ENCODE data around the gene TTC28. TPM values are rescaled to one million over a fixed set of nuclear protein-coding genes. Genes with fewer than 3 reads are reported as not detected.

The TTC28 gene
- total RNA-seq, 4 donors from 2014 or later = 10.2 to 23.8 (median 13.4) TPM

- 56 to 67% methylated on average over 2 of the region's 2 CpGs for WGBS, 2 donors
- intact Hi-C loops (cut with DNase I; ENCODE audit: low total_unique reads) = no loop called here
- no peak overlapping the region for H3K4me3 ChIP-seq (ENCODE audit: low read depth, poor library complexity, severe bottlenecking)
- TF ChIP-seq POLR2A (IDR thresholded peaks at IDR 0.05) = no peak
- no peak for TF ChIP-seq CTCF (IDR thresholded peaks at IDR 0.05)
- DNase-seq (ENCODE audit: low spot score in 2 of 2) = no peak
These were observed 379.9 kb downstream of the TTC28 start for GRCh38 chr22:28299753-28300152.

- DNase-seq (ENCODE audit: low spot score in 2 of 2) = no peak
- 84 to 93% methylated on average over 3 of the region's 3 CpGs for WGBS, 2 donors
- no peak for TF ChIP-seq POLR2A (IDR thresholded peaks at IDR 0.05)
- no peak for TF ChIP-seq CTCF (IDR thresholded peaks at IDR 0.05)
- no peak overlapping the region for H3K4me3 ChIP-seq (ENCODE audit: low read depth, poor library complexity, severe bottlenecking)
- intact Hi-C loops (cut with DNase I; ENCODE audit: low total_unique reads) = no loop called here
These were observed 380.3 kb downstream of the TTC28 start for GRCh38 chr22:28299309-28299708.

- H3K4me3 ChIP-seq (ENCODE audit: low read depth, poor library complexity, severe bottlenecking) = no peak overlapping the region
- WGBS, 2 donors = 55 to 60% methylated on average over 4 of the region's 4 CpGs
- no peak for DNase-seq (ENCODE audit: low spot score in 2 of 2)
- intact Hi-C loops (cut with DNase I; ENCODE audit: low total_unique reads) = no loop called here
- no peak for TF ChIP-seq POLR2A (IDR thresholded peaks at IDR 0.05)
- no peak for TF ChIP-seq CTCF (IDR thresholded peaks at IDR 0.05)
These were observed 382.1 kb downstream of the TTC28 start for GRCh38 chr22:28297504-28297903.

GRCh38 chr22:28296452-28296851 lies 383.2 kb downstream of the TTC28 start:
- intact Hi-C loops (cut with DNase I; ENCODE audit: low total_unique reads) = no loop called here
- H3K4me3 ChIP-seq (ENCODE audit: low read depth, poor library complexity, severe bottlenecking) = no peak overlapping the region
- TF ChIP-seq CTCF (IDR thresholded peaks at IDR 0.05) (no peak), POLR2A (IDR thresholded peaks at IDR 0.05) (no peak)
- DNase-seq (ENCODE audit: low spot score in 2 of 2) = no peak

- H3K4me3 ChIP-seq (ENCODE audit: low read depth, poor library complexity, severe bottlenecking) = no peak overlapping the region
- TF ChIP-seq CTCF (IDR thresholded peaks at IDR 0.05) = no peak
- TF ChIP-seq POLR2A (IDR thresholded peaks at IDR 0.05) = no peak
- intact Hi-C loops (cut with DNase I; ENCODE audit: low total_unique reads) = no loop called here
- DNase-seq (ENCODE audit: low spot score in 2 of 2) = no peak
- WGBS, 2 donors = 76 to 83% methylated on average over 2 of the region's 2 CpGs
These were observed 396.5 kb downstream of the TTC28 start for GRCh38 chr22:28283068-28283654.

GRCh38 chr22:28282405-28283067 lies 397.1 kb downstream of the TTC28 start:
- no peak for DNase-seq (ENCODE audit: low spot score in 2 of 2)
- no peak for TF ChIP-seq CTCF (IDR thresholded peaks at IDR 0.05)
- no peak for TF ChIP-seq POLR2A (IDR thresholded peaks at IDR 0.05)
- 69 to 76% methylated on average over 3 of the region's 3 CpGs for WGBS, 2 donors
- intact Hi-C loops (cut with DNase I; ENCODE audit: low total_unique reads) = no loop called here
- no peak overlapping the region for H3K4me3 ChIP-seq (ENCODE audit: low read depth, poor library complexity, severe bottlenecking)

Data from lower leg skin (tissue), 4 donors.